Calu3 (cell line): ENCODE measurements around the gene S100A16. TPM values are rescaled to one million over a fixed set of nuclear protein-coding genes. Genes with fewer than 3 reads are reported as not detected.

Source experiments
- BruUV-seq: library from RNA; stranded (reverse); fragments of 400-500 nt; replicated peaks from 2 replicates; lab custom pipeline; 2021; lab: Mats Ljungman, UMichigan
- CTCF ChIA-PET: fragments of 300-600 bp; sonication (Branson Sonifier 250); formaldehyde crosslinking; loops from one replicate; lab custom pipeline; 2022; ENCODE audit warnings: antibody characterized with exemption; lab: Charles Lee
- DNase-seq: peaks from one replicate; pipeline ENCODE4 v3.0.0; 2022
- H3K27ac Mint-ChIP-seq: one replicate; pipeline ENCODE4 v1.8.0; 2022; ENCODE audit warnings: mixed read lengths; ENCODE audit not compliant: unreplicated experiment
- H3K27me3 Mint-ChIP-seq: one replicate; pipeline ENCODE4 v1.8.0; 2022; ENCODE audit warnings: mixed read lengths; ENCODE audit not compliant: unreplicated experiment
- H3K36me3 Mint-ChIP-seq: one replicate; pipeline ENCODE4 v1.8.0; 2022; ENCODE audit warnings: mild to moderate bottlenecking, moderate library complexity, mixed read lengths; ENCODE audit not compliant: insufficient read depth, unreplicated experiment
- H3K4me1 Mint-ChIP-seq: one replicate; pipeline ENCODE4 v1.8.0; 2022; ENCODE audit warnings: mild to moderate bottlenecking, low read depth, mixed read lengths; ENCODE audit not compliant: unreplicated experiment
- H3K4me3 Mint-ChIP-seq: one replicate; pipeline ENCODE4 v1.8.0; 2022; ENCODE audit warnings: mild to moderate bottlenecking, low read depth, moderate library complexity, mixed read lengths; ENCODE audit not compliant: unreplicated experiment
- H3K9me3 Mint-ChIP-seq: one replicate; pipeline ENCODE4 v1.8.0; 2022; ENCODE audit warnings: low read depth, mixed read lengths; ENCODE audit not compliant: unreplicated experiment
- CTCF ChIP-seq: fragments of 200-600 bp; IDR thresholded peaks from one replicate; pipeline ENCODE4 v1.8.0; 2022; ENCODE audit warnings: antibody characterized with exemption; ENCODE audit not compliant: unreplicated experiment
- intact Hi-C: fragments of 100-400 bp; cut with micrococcal nuclease; formaldehyde crosslinking; loops from one replicate; pipeline ENCODE4 v1.10.0; 2022; ENCODE audit not compliant: unreplicated experiment
- total RNA-seq: library from RNA; stranded (reverse); gene quantifications from 2 replicates; pipeline ENCODE4 v1.2.3, GENCODE V29; 2022

Gene S100A16
- total RNA-seq, 1 experiment from 2014 or later, result 247 TPM

GRCh38 chr1:153647346-153647714 is 34.4 kb upstream of the S100A16 start:
- no peak overlapping the region for H3K4me3 Mint-ChIP-seq
- H3K27ac Mint-ChIP-seq, result peak overlapping the region; percentile 28
- H3K27me3 Mint-ChIP-seq, result no peaks in the 10 kb centered on the region
- H3K9me3 Mint-ChIP-seq, result no peaks in the 10 kb centered on the region
- peaks cover 65% of the 10 kb centered on the region for H3K36me3 Mint-ChIP-seq
- peaks cover under 1% of the 10 kb centered on the region for H3K4me1 Mint-ChIP-seq
- TF ChIP-seq CTCF, result no peak
- no peak for DNase-seq
- no TSS peak for BruUV-seq
- intact Hi-C loops, result no loop called here
- CTCF ChIA-PET, result no interaction called here

DNA sequence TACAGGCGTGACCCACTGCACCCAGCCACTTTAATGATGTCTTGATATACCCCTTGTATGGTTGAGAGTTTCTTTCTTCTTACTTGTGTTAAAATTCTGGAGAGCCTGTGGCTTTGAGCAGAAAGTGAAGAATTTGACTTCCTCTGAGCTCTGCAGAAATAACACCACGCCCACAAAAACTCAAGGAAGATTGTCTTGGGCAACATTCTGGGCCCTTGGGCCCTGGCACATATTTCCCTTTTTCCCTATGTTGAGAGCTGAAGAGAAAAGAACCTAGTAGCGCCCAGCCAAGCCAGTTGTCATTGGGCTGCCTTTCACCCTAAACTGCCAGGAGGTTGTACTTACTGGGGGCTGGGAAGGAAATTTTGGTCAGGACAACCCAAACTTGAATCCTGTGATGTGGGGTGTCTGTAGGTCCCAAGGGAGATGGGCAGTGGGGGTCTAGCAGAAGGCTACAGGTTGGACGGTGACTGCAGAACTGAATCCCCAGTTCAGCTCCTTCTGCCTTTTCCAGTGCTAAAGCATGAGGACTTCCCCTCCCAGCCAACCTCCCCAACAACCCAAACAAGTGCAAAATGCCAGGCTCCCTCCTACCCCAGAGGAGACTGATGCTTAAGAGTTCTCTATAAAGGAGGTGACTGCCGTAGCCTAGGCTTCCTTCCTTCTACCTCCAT is 33.9 kb upstream of the S100A16 start:
- no peak overlapping the region for H3K4me3 Mint-ChIP-seq
- H3K9me3 Mint-ChIP-seq, result no peaks in the 10 kb centered on the region
- intact Hi-C loops, result no loop called here
- BruUV-seq, result no TSS peak
- H3K27ac Mint-ChIP-seq, result peak overlapping the region; percentile 30
- no peaks in the 10 kb centered on the region for H3K4me1 Mint-ChIP-seq
- H3K36me3 Mint-ChIP-seq, result peaks cover 65% of the 10 kb centered on the region
- no peak for TF ChIP-seq CTCF
- DNase-seq, result no peak
- CTCF ChIA-PET, result no interaction called here
- H3K27me3 Mint-ChIP-seq, result no peaks in the 10 kb centered on the region

DNA sequence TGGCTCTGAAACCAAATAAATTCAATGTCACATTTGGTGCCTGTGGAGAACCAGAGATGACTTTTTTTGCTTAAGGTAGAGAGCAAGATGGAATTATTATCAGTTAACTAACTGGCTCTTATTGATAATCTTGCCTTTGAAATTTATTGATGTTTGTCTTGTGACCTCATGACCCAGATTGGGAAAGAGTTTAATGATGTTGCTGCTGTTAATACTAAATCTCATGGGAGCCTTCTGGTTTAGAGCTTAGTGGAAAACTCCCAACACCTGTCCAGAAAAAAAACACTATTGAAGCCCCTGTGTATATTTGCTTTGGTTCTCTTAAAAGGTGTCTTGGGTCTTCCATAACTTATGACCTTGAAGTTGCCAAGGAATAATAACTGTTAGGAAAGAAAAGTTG is 30.9 kb upstream of the S100A16 start:
- H3K36me3 Mint-ChIP-seq, result peaks cover 75% of the 10 kb centered on the region
- no peaks in the 10 kb centered on the region for H3K27me3 Mint-ChIP-seq
- H3K9me3 Mint-ChIP-seq, result no peaks in the 10 kb centered on the region
- H3K27ac Mint-ChIP-seq, result no peak overlapping the region
- DNase-seq, result no peak
- H3K4me1 Mint-ChIP-seq, result no peaks in the 10 kb centered on the region
- H3K4me3 Mint-ChIP-seq, result no peak overlapping the region
- BruUV-seq, result no TSS peak
- TF ChIP-seq CTCF, result no peak
- CTCF ChIA-PET, result interaction anchor here (0.8 to 2.0 kb wide), 3 partner anchors 9 to 16 kb away, joined by 3 to 8 read pairs (median 5); partner anchors contain the start of genes S100A1 and S100A13
- intact Hi-C loops, result no loop called here

DNA sequence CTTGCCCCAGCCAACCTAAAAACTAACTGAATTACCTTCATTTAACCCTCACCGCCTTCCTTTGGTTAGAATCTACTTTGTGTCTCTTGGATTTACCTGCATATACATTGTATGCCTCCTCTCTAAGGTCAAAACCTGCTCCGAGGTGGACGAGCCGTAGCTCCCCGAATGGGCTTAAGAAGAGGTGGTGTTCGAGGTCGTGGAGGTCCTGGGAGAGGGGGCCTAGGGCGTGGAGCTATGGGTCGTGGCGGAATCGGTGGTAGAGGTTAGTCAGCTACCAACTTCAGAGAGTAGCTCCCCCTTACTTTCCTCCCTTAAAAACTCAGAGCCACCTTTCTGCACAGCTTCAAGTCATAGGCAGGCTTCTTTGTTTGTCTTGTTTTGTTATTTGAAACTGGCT is 30.2 kb upstream of the S100A16 start:
- no peak for TF ChIP-seq CTCF
- intact Hi-C loops, result no loop called here
- no peaks in the 10 kb centered on the region for H3K9me3 Mint-ChIP-seq
- H3K4me1 Mint-ChIP-seq, result peaks cover 2% of the 10 kb centered on the region
- no peak for DNase-seq
- CTCF ChIA-PET, result interaction anchor here (0.6 to 2.0 kb wide), 3 partner anchors 10 to 20 kb away, joined by 3 to 8 read pairs (median 4); partner anchors contain the start of genes S100A1 and S100A13
- no peaks in the 10 kb centered on the region for H3K27me3 Mint-ChIP-seq
- no peak overlapping the region for H3K4me3 Mint-ChIP-seq
- H3K36me3 Mint-ChIP-seq, result peaks cover 76% of the 10 kb centered on the region
- no peak overlapping the region for H3K27ac Mint-ChIP-seq
- no TSS peak for BruUV-seq
